K562 (cell line): ENCODE results near the gene C3orf85. TPM values are rescaled to one million over a fixed set of nuclear protein-coding genes. Genes with fewer than 3 reads are reported as not detected.

Experiments used
- polyA plus RNA-seq, 8 experiments: library from polyadenylated mRNA; depleted of rRNA in 4 of 8; stranded (reverse) in 5 of 8; unstranded in 3 of 8; fragments of >200 nt; fragmentation: Nextera tagmentation in 2 of 8; fragmentation: Illumina TruSeq in 1 of 8; extraction: Ambion mirVana in 2 of 8; extraction: Trizol in 1 of 8; gene quantifications; 2 replicates each; pipeline versions ENCODE4 v1.2.1 to v1.2.3, GENCODE V29; 2011 to 2014; ENCODE audit warnings: inconsistent platforms in 1 of 8, missing spikeins in 1 of 8
- total RNA-seq, 7 experiments: library from RNA; depleted of rRNA in 6 of 7; stranded (reverse); fragments of >200 nt in 6 of 7; fragmentation: Illumina TruSeq in 2 of 7; extraction: Trizol in 2 of 7; gene quantifications; 2 replicates each; pipeline versions ENCODE4 v1.2.1 to v1.2.3, GENCODE V29; 2011 to 2021; ENCODE audit warnings: low replicate concordance in 1 of 7

C3orf85 gene
- total and polyA plus RNA-seq, 9 of the 15 experiments (the other 6 are each of a cell fraction or from before 2014, with no cell fraction given): not detected

Other genes with a start within 250 kb of the C3orf85 start
- not detected in 2 replicates for gene GUCA1C, start 182.8 kb upstream of the C3orf85 start, total RNA-seq (2014; rRNA removed)
- gene GUCA1C, start 182.8 kb upstream of the C3orf85 start, total RNA-seq (2014; rRNA removed; fragmentation: Illumina TruSeq; extraction: Trizol): not detected in 2 replicates
- gene GUCA1C, start 182.8 kb upstream of the C3orf85 start, total RNA-seq (2015; rRNA removed; fragmentation: Illumina TruSeq; extraction: Trizol): not detected in 2 replicates
- gene GUCA1C, start 182.8 kb upstream of the C3orf85 start, total RNA-seq (2021): not detected in 2 replicates
- gene GUCA1C, start 182.8 kb upstream of the C3orf85 start, polyA plus RNA-seq (2011; rRNA removed): not detected in 2 replicates
- gene GUCA1C, start 182.8 kb upstream of the C3orf85 start, polyA plus RNA-seq (2014; fragmentation: Illumina TruSeq; extraction: Trizol): not detected in 2 replicates
- not detected for gene GUCA1C, start 182.8 kb upstream of the C3orf85 start, polyA plus RNA-seq (2014; fragmentation: Nextera tagmentation; extraction: Ambion mirVana)
- not detected in 2 replicates for gene GUCA1C, start 182.8 kb upstream of the C3orf85 start, polyA plus RNA-seq (2014; rRNA removed)
- gene MORC1, start 18.6 kb upstream of the C3orf85 start, total RNA-seq (2014; rRNA removed): 0.16 and 0.41 TPM in 2 replicates
- gene MORC1, start 18.6 kb upstream of the C3orf85 start, total RNA-seq (2014; rRNA removed; fragmentation: Illumina TruSeq; extraction: Trizol): 0.22 and 0.35 TPM in 2 replicates
- gene MORC1, start 18.6 kb upstream of the C3orf85 start, total RNA-seq (2015; rRNA removed; fragmentation: Illumina TruSeq; extraction: Trizol): 0.26 and 0.36 TPM in 2 replicates
- 0.13 and 0.31 TPM in 2 replicates for gene MORC1, start 18.6 kb upstream of the C3orf85 start, total RNA-seq (2021)
- gene MORC1, start 18.6 kb upstream of the C3orf85 start, polyA plus RNA-seq (2011; rRNA removed): not detected in 2 replicates
- 0.18 and 0.28 TPM in 2 replicates for gene MORC1, start 18.6 kb upstream of the C3orf85 start, polyA plus RNA-seq (2014; fragmentation: Illumina TruSeq; extraction: Trizol)
- under 1 TPM; 0.24 to 0.32 TPM for gene MORC1, start 18.6 kb upstream of the C3orf85 start, polyA plus RNA-seq (2014; fragmentation: Nextera tagmentation; extraction: Ambion mirVana)
- 0.08 and 0.42 TPM in 2 replicates for gene MORC1, start 18.6 kb upstream of the C3orf85 start, polyA plus RNA-seq (2014; rRNA removed)
- not detected in 2 replicates for gene DPPA2, start 179.8 kb downstream of the C3orf85 start, total RNA-seq (2014; rRNA removed)
- not detected in 2 replicates for gene DPPA2, start 179.8 kb downstream of the C3orf85 start, total RNA-seq (2014; rRNA removed; fragmentation: Illumina TruSeq; extraction: Trizol)
- not detected in 2 replicates for gene DPPA2, start 179.8 kb downstream of the C3orf85 start, total RNA-seq (2015; rRNA removed; fragmentation: Illumina TruSeq; extraction: Trizol)
- gene DPPA2, start 179.8 kb downstream of the C3orf85 start, total RNA-seq (2021): not detected in 2 replicates
- not detected in 2 replicates for gene DPPA2, start 179.8 kb downstream of the C3orf85 start, polyA plus RNA-seq (2011; rRNA removed)
- gene DPPA2, start 179.8 kb downstream of the C3orf85 start, polyA plus RNA-seq (2014; fragmentation: Illumina TruSeq; extraction: Trizol): not detected in 2 replicates
- gene DPPA2, start 179.8 kb downstream of the C3orf85 start, polyA plus RNA-seq (2014; fragmentation: Nextera tagmentation; extraction: Ambion mirVana): under 1 TPM in 1 of 2 experiments, not detected in 1; 0.04 TPM
- gene DPPA2, start 179.8 kb downstream of the C3orf85 start, polyA plus RNA-seq (2014; rRNA removed): not detected in 2 replicates
- not detected in 2 replicates for gene DPPA4, start 200.8 kb downstream of the C3orf85 start, total RNA-seq (2014; rRNA removed)
- gene DPPA4, start 200.8 kb downstream of the C3orf85 start, total RNA-seq (2014; rRNA removed; fragmentation: Illumina TruSeq; extraction: Trizol): not detected in 2 replicates
- gene DPPA4, start 200.8 kb downstream of the C3orf85 start, total RNA-seq (2015; rRNA removed; fragmentation: Illumina TruSeq; extraction: Trizol): not detected in 2 replicates
- 0.53 and 0.94 TPM in 2 replicates for gene DPPA4, start 200.8 kb downstream of the C3orf85 start, total RNA-seq (2021)
- not detected in 2 replicates for gene DPPA4, start 200.8 kb downstream of the C3orf85 start, polyA plus RNA-seq (2011; rRNA removed)
- not detected in 2 replicates for gene DPPA4, start 200.8 kb downstream of the C3orf85 start, polyA plus RNA-seq (2014; fragmentation: Illumina TruSeq; extraction: Trizol)
- not detected for gene DPPA4, start 200.8 kb downstream of the C3orf85 start, polyA plus RNA-seq (2014; fragmentation: Nextera tagmentation; extraction: Ambion mirVana)
- gene DPPA4, start 200.8 kb downstream of the C3orf85 start, polyA plus RNA-seq (2014; rRNA removed): not detected in 2 replicates